Measurements from ENCODE around the gene ATF2. TPM values are rescaled to one million over a fixed set of nuclear protein-coding genes. Genes with fewer than 3 reads are reported as not detected.

ATF2 gene
- total and polyA plus RNA-seq, 9 of the 15 experiments (the other 6 are each of a cell fraction or from before 2014, with no cell fraction given), result 24.2 to 111 (median 45.9) TPM

DNA sequence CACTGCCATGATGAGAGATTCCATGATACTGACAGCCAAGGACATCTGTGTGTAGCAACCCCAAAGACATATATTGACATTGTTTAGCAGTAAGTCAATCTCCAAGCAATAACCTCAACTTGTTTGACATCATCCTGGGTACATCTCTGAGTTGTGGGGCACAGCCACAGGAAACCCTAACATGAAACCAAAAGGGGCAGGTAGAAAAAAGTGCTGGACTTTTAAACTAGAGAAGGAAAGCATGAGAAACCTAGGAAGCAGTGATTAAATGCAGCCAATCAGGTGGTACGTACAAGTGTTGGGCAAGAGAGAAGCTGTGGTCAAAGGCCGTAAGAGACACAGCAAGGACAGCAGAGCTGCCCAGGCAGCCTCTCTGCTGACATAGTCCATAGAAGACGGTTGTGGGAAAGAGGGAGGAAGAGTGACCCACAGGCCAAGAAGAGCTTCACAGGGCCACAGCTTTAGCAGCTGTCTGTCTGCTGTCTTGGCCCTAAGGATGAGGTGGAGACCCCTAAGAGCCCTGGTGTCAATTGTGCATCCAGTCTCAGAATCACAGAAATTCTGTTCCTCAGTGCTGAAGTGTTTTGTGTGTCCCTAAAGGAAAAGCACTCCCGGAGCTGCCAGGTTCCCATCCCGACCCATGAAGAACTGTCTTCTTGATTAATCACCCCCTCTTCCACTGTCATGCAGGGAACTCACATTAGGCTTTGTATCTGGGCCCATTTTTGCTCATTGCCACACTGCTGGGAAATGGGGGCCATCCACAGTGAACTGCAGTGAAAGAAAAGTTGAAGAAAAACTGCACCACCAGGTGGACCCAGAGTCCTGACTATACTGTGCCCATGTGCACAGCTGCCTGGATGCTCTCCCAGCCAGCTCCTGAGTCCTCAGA is 137.4 kb downstream of the ATF2 start (continued):
- TF ChIP-seq MIER1 (IDR thresholded peaks at IDR 0.05; ENCODE audit: low read depth) (no peak), SMC3 (conservative IDR thresholded peaks at IDR 0.05; ENCODE audit: insufficient read depth, low read depth, low read length) (peak; percentile 51; the same call in 1 of the 2 replicates), RAD21 (CRISPR knock-in tag; conservative IDR thresholded peaks at IDR 0.05 in 1 of 2, IDR thresholded peaks at IDR 0.05 in 1 of 2) (peak; percentile 55 to 82), STAG1 (CRISPR knock-in tag; IDR thresholded peaks at IDR 0.05; ENCODE audit: borderline replicate concordance) (peak; percentile 45; the same call in 1 of the 2 replicates)
- TF ChIP-seq, protein P1, sequence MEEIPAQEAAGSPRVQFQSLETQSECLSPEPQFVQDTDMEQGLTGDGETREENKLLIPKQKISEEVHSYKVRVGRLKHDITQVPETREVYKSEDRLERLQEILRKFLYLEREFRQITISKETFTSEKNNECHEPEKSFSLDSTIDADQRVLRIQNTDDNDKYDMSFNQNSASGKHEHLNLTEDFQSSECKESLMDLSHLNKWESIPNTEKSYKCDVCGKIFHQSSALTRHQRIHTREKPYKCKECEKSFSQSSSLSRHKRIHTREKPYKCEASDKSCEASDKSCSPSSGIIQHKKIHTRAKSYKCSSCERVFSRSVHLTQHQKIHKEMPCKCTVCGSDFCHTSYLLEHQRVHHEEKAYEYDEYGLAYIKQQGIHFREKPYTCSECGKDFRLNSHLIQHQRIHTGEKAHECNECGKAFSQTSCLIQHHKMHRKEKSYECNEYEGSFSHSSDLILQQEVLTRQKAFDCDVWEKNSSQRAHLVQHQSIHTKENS (CRISPR knock-in tag; IDR thresholded peaks at IDR 0.05), result no peak
- TF ChIP-seq, protein P2, sequence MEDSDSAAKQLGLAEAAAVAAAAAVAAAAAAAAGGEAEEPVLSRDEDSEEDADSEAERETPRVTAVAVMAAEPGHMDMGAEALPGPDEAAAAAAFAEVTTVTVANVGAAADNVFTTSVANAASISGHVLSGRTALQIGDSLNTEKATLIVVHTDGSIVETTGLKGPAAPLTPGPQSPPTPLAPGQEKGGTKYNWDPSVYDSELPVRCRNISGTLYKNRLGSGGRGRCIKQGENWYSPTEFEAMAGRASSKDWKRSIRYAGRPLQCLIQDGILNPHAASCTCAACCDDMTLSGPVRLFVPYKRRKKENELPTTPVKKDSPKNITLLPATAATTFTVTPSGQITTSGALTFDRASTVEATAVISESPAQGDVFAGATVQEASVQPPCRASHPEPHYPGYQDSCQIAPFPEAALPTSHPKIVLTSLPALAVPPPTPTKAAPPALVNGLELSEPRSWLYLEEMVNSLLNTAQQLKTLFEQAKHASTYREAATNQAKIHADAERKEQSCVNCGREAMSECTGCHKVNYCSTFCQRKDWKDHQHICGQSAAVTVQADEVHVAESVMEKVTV (CRISPR knock-in tag; IDR thresholded peaks at IDR 0.05), result peak; percentile 23; the same call in 1 of the 2 replicates
- TF ChIP-seq, protein P3, sequence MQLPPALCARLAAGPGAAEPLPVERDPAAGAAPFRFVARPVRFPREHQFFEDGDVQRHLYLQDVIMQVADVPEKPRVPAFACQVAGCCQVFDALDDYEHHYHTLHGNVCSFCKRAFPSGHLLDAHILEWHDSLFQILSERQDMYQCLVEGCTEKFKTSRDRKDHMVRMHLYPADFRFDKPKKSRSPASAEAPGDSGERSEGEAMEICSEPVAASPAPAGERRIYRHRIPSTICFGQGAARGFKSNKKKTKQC (CRISPR knock-in tag; IDR thresholded peaks at IDR 0.05), result no peak
